Measurements from ENCODE around the gene URB2. TPM values are rescaled to one million over a fixed set of nuclear protein-coding genes. Genes with fewer than 3 reads are reported as not detected.
"Not testable (repeated sequence)": the region's sequence is repeated elsewhere in the genome, so short reads cannot be mapped to it uniquely, and the experiment has no call there.

The URB2 gene
- total RNA-seq, 1 experiment from 2014 or later, result 21.9 TPM

DNA sequence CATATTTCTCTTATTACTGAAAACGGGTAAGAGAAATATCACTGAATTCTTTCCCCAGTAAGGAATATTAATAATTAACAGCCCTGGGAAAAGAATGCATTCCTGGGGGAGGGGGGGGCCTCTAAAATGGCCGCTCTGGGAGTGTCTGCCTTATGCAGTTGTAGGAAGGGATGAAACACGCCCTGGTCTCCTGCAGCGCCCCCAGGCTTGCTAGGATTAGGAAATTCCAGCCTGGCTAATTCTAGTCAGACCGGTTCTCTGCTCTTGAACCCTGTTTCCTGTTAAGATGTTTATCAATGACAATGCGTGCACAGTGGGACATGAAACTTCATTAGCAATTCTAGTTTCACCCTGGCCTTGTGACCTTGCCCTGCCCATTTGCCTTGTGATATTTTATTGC, 81.1 kb downstream of the URB2 start:
- H3K27ac ChIP-seq (ENCODE audit: low read length); H3K27me3 ChIP-seq (ENCODE audit: control insufficient read depth, insufficient read depth, low read length); H3K36me3 ChIP-seq (ENCODE audit: control insufficient read depth, insufficient read depth, low read length); in situ Hi-C loops (cut with HindIII; ENCODE audit: low pct_unique_long_range_greater_than_20kb, low sequenced_read_pairs); intact Hi-C loops (cut with micrococcal nuclease; ENCODE audit: unreplicated experiment); DNase-seq (ENCODE audit: low read depth, low spot score); H3K4me1 ChIP-seq (ENCODE audit: control insufficient read depth, insufficient read depth, low read length); BruUV-seq (replicated peaks); H3K4me3 ChIP-seq (ENCODE audit: low read depth in 2 of 2, low read length in 2 of 2); ATAC-seq; H3K9me3 ChIP-seq (ENCODE audit: control insufficient read depth, insufficient read depth, low read depth, low read length); POLR2A ChIA-PET: not testable (repeated sequence)
- CTCF ChIA-PET, result interaction anchor here (0.7 kb wide), 1 partner anchor 13 kb away, joined by 4 read pairs; no protein-coding TSS in a partner anchor

GRCh38 chr1:229709500-229710013, 83.5 kb downstream of the URB2 start:
- intact Hi-C loops (cut with micrococcal nuclease; ENCODE audit: unreplicated experiment) (no loop called here), in situ Hi-C loops (cut with HindIII; ENCODE audit: low pct_unique_long_range_greater_than_20kb, low sequenced_read_pairs) (no loop called here)
- TF ChIP-seq SIN3A (IDR thresholded peaks at IDR 0.05; ENCODE audit: borderline replicate concordance, insufficient read depth, low read depth, low read length), result no peak
- TF ChIP-seq, protein P1, sequence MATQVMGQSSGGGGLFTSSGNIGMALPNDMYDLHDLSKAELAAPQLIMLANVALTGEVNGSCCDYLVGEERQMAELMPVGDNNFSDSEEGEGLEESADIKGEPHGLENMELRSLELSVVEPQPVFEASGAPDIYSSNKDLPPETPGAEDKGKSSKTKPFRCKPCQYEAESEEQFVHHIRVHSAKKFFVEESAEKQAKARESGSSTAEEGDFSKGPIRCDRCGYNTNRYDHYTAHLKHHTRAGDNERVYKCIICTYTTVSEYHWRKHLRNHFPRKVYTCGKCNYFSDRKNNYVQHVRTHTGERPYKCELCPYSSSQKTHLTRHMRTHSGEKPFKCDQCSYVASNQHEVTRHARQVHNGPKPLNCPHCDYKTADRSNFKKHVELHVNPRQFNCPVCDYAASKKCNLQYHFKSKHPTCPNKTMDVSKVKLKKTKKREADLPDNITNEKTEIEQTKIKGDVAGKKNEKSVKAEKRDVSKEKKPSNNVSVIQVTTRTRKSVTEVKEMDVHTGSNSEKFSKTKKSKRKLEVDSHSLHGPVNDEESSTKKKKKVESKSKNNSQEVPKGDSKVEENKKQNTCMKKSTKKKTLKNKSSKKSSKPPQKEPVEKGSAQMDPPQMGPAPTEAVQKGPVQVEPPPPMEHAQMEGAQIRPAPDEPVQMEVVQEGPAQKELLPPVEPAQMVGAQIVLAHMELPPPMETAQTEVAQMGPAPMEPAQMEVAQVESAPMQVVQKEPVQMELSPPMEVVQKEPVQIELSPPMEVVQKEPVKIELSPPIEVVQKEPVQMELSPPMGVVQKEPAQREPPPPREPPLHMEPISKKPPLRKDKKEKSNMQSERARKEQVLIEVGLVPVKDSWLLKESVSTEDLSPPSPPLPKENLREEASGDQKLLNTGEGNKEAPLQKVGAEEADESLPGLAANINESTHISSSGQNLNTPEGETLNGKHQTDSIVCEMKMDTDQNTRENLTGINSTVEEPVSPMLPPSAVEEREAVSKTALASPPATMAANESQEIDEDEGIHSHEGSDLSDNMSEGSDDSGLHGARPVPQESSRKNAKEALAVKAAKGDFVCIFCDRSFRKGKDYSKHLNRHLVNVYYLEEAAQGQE (IDR thresholded peaks at IDR 0.05; ENCODE audit: insufficient read depth in 1 of 2, low read depth in 2 of 2, low read length in 1 of 2), result no peak
- TF ChIP-seq TCF7L2 (IDR thresholded peaks at IDR 0.05; ENCODE audit: low read depth, low read length), result no peak
- TF ChIP-seq, protein P2, sequence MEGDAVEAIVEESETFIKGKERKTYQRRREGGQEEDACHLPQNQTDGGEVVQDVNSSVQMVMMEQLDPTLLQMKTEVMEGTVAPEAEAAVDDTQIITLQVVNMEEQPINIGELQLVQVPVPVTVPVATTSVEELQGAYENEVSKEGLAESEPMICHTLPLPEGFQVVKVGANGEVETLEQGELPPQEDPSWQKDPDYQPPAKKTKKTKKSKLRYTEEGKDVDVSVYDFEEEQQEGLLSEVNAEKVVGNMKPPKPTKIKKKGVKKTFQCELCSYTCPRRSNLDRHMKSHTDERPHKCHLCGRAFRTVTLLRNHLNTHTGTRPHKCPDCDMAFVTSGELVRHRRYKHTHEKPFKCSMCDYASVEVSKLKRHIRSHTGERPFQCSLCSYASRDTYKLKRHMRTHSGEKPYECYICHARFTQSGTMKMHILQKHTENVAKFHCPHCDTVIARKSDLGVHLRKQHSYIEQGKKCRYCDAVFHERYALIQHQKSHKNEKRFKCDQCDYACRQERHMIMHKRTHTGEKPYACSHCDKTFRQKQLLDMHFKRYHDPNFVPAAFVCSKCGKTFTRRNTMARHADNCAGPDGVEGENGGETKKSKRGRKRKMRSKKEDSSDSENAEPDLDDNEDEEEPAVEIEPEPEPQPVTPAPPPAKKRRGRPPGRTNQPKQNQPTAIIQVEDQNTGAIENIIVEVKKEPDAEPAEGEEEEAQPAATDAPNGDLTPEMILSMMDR (IDR thresholded peaks at IDR 0.05), result no peak
- no peak for TF ChIP-seq POLR2AphosphoS5 (IDR thresholded peaks at IDR 0.05; ENCODE audit: low read depth, low read length)
- Histone ChIP-seq H3K27me3 (ENCODE audit: control insufficient read depth, insufficient read depth, low read length) (no peaks in the 10 kb centered on the region), H3K9me3 (ENCODE audit: control insufficient read depth, insufficient read depth, low read depth, low read length) (no peaks in the 10 kb centered on the region), H3K27ac (ENCODE audit: low read length) (no peak overlapping the region), H3K4me3 (ENCODE audit: low read depth in 2 of 2, low read length in 2 of 2) (no peak overlapping the region), H3K36me3 (ENCODE audit: control insufficient read depth, insufficient read depth, low read length) (no peaks in the 10 kb centered on the region), H3K4me1 (ENCODE audit: control insufficient read depth, insufficient read depth, low read length) (no peaks in the 10 kb centered on the region)
- POLR2A ChIA-PET, result no interaction called here
- CTCF ChIA-PET, result no interaction called here
- no peak for DNase-seq (ENCODE audit: low read depth, low spot score)
- BruUV-seq (replicated peaks), result no TSS peak
- ATAC-seq, result no peak

Other genes with a start within 250 kb of the URB2 start
- not detected for gene ACTA1, start 192.2 kb upstream of the URB2 start, total RNA-seq (2021; ENCODE audit: unreplicated experiment)
- gene NUP133, start 117.9 kb upstream of the URB2 start, total RNA-seq (2021; ENCODE audit: unreplicated experiment), result 39.5 TPM
- 19.2 TPM for gene ABCB10, start 67.5 kb upstream of the URB2 start, total RNA-seq (2021; ENCODE audit: unreplicated experiment)
- 23.8 TPM for gene TAF5L, start 125 bp upstream of the URB2 start, total RNA-seq (2021; ENCODE audit: unreplicated experiment)

Data from Panc1 (cell line).